Suprapubic skin (tissue), 4 donors: ENCODE results near the gene CPEB4.

Experiments
- CTCF ChIP-seq, 2 donors: fragments of 200-600 bp in 1 of 2; fragments of 450-650 bp in 1 of 2; sonication (generic) in 1 of 2; IDR thresholded peaks; one replicate each; pipeline ENCODE4 v1.5.1; 2016 to 2019; ENCODE audit warnings: antibody characterized with exemption in 2 of 2, mild to moderate bottlenecking in 1 of 2, moderate library complexity in 1 of 2
- EP300 ChIP-seq: sonication (generic); formaldehyde crosslinking; IDR thresholded peaks from one replicate; pipeline ENCODE4 v1.6.1; 2017; ENCODE audit warnings: antibody characterized with exemption
- POLR2A ChIP-seq, 2 donors: fragments of 450-650 bp; IDR thresholded peaks; one replicate each; pipeline ENCODE4 v1.6.1; 2017; ENCODE audit warnings: antibody characterized with exemption in 2 of 2, mild to moderate bottlenecking in 2 of 2, moderate library complexity in 2 of 2
- POLR2AphosphoS5 ChIP-seq, 3 donors: sonication (generic); formaldehyde crosslinking; IDR thresholded peaks; one replicate each; pipeline ENCODE4 v1.6.1; 2017; ENCODE audit warnings: antibody characterized with exemption in 3 of 3

GRCh38 chr5:173968154-173968797 is 80.1 kb downstream of the CPEB4 start:
- TF ChIP-seq CTCF (IDR thresholded peaks at IDR 0.05) (no peak), POLR2A (IDR thresholded peaks at IDR 0.05) (no peak), EP300 (no peak), POLR2AphosphoS5 (IDR thresholded peaks at IDR 0.05) (no peak)
